Parathyroid adenoma (tissue), 2 donors: ENCODE results near the gene DPY30.
"Not testable (repeated sequence)": the region's sequence is repeated elsewhere in the genome, so short reads cannot be mapped to it uniquely, and the experiment has no call there.

Source experiments
- H2AFZ ChIP-seq: fragments of 300-600 bp; sonication (generic); one replicate; pipeline ENCODE4 v1.7.0; 2017; ENCODE audit warnings: antibody characterized with exemption, mild to moderate bottlenecking
- H3K27ac ChIP-seq: fragments of 300-600 bp; sonication (generic); one replicate; pipeline ENCODE4 v1.7.0; 2017
- H3K27me3 ChIP-seq: fragments of 300-600 bp; sonication (generic); one replicate; pipeline ENCODE4 v1.7.0; 2017; ENCODE audit warnings: low read length; ENCODE audit not compliant: control insufficient read depth, insufficient read depth
- H3K36me3 ChIP-seq: fragments of 300-600 bp; sonication (generic); one replicate; pipeline ENCODE4 v1.7.0; 2017; ENCODE audit warnings: low read length; ENCODE audit not compliant: control insufficient read depth, insufficient read depth
- H3K4me1 ChIP-seq: fragments of 300-600 bp; sonication (generic); one replicate; pipeline ENCODE4 v1.7.0; 2017; ENCODE audit warnings: control low read depth
- H3K4me2 ChIP-seq: fragments of 300-600 bp; sonication (generic); one replicate; pipeline ENCODE4 v1.7.0; 2017; ENCODE audit warnings: low read length
- H3K4me3 ChIP-seq: fragments of 300-600 bp; sonication (generic); one replicate; pipeline ENCODE4 v1.7.0; 2017; ENCODE audit warnings: low read depth, low read length
- H3K79me2 ChIP-seq: fragments of 300-600 bp; sonication (generic); one replicate; pipeline ENCODE4 v1.7.0; 2017; ENCODE audit warnings: control low read depth
- H3K9ac ChIP-seq: fragments of 300-600 bp; sonication (generic); one replicate; pipeline ENCODE4 v1.7.0; 2017; ENCODE audit warnings: mild to moderate bottlenecking
- H3K9me3 ChIP-seq: fragments of 300-600 bp; sonication (generic); one replicate; pipeline ENCODE4 v1.7.0; 2017; ENCODE audit warnings: low read length; ENCODE audit not compliant: control insufficient read depth
- TF ChIP-seq, protein P1 (sequence below): fragments of 300-600 bp; sonication (generic); IDR thresholded peaks from one replicate; pipeline ENCODE4 v1.7.0; 2017; ENCODE audit warnings: antibody characterized with exemption, mild to moderate bottlenecking
- donor health status: primary hyperparathyroidism.

Gene DPY30

DNA sequence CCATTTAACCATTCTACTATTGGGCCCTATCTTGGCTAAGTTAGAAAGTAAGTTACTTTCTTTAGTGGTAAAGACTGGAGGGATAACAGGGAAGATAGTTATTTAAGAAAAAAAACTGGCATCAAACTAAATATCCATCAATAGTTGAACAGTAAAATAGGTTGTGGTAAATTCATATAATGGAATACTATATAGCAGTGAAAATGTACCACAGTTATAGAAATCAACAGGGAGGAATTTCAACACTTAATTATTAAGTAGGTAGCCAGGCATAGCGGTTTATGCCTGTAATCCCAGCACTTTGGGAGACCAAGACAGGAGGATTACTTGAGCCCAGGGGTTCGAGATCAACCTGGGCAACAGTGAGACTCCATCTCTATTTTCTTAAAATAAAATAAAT is 20.7 kb upstream of the DPY30 start:
- Histone ChIP-seq H3K79me2 (peaks cover 5% of the 10 kb centered on the region), H3K4me1 (peaks cover 4% of the 10 kb centered on the region), H3K4me3 (no peak overlapping the region), H3K4me2 (no peak overlapping the region), H3K9me3 (no peaks in the 10 kb centered on the region), H3K27me3 (no peaks in the 10 kb centered on the region), H3K9ac (no peak overlapping the region), H2AFZ (no peak overlapping the region), H3K36me3 (no peaks in the 10 kb centered on the region), H3K27ac (no peak overlapping the region)
- TF ChIP-seq, protein P1, sequence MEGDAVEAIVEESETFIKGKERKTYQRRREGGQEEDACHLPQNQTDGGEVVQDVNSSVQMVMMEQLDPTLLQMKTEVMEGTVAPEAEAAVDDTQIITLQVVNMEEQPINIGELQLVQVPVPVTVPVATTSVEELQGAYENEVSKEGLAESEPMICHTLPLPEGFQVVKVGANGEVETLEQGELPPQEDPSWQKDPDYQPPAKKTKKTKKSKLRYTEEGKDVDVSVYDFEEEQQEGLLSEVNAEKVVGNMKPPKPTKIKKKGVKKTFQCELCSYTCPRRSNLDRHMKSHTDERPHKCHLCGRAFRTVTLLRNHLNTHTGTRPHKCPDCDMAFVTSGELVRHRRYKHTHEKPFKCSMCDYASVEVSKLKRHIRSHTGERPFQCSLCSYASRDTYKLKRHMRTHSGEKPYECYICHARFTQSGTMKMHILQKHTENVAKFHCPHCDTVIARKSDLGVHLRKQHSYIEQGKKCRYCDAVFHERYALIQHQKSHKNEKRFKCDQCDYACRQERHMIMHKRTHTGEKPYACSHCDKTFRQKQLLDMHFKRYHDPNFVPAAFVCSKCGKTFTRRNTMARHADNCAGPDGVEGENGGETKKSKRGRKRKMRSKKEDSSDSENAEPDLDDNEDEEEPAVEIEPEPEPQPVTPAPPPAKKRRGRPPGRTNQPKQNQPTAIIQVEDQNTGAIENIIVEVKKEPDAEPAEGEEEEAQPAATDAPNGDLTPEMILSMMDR = no peak

DNA sequence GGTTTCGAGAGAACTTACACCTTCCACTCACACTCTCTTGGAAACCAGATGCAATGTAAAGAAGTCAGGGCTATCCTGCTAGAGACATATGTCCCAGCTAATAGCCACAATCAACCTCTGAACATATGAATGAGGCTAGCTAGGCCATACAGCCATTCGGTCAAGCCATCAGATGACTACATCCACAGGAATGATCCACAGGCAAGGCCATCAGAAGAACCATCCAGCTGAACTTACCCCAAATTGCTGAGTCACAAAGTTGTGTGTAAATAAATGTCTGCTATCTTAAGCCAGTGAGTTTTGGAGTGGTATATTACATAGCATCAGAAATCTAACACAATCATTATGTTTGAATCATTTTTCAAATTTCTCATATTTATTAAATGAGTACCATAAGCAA is 18.5 kb upstream of the DPY30 start:
- Histone ChIP-seq H3K9ac (no peak overlapping the region), H3K36me3 (no peaks in the 10 kb centered on the region), H2AFZ (no peak overlapping the region), H3K4me3 (no peak overlapping the region), H3K4me1 (peaks cover 4% of the 10 kb centered on the region), H3K27ac (no peak overlapping the region), H3K79me2 (no peaks in the 10 kb centered on the region), H3K4me2 (no peak overlapping the region), H3K27me3 (no peaks in the 10 kb centered on the region), H3K9me3 (no peaks in the 10 kb centered on the region)
- TF ChIP-seq, protein P1 = no peak

DNA sequence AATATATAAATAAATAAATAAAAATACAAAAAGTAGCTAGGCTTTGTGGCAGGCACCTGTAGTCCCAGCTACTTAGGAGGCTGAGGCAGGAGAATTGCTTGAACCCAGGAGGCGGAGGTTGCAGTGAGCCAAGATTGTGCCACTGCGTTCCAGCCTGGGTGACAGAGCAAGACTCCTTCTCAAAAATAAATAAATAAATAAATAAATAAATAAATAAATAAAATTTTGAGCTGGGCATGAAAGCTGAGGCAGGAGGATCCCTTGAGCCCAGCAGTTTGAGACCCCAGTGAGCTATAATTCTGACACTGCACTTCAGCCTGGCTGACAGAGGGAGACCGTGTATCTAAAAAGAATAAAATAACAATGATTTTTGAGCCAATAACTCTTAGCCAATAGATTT is 15.0 kb upstream of the DPY30 start:
- H3K9me3 ChIP-seq, H3K27ac ChIP-seq, H3K79me2 ChIP-seq, H3K36me3 ChIP-seq, H3K4me3 ChIP-seq, H3K27me3 ChIP-seq, H2AFZ ChIP-seq, H3K9ac ChIP-seq, H3K4me1 ChIP-seq, H3K4me2 ChIP-seq: not testable (repeated sequence)

DNA sequence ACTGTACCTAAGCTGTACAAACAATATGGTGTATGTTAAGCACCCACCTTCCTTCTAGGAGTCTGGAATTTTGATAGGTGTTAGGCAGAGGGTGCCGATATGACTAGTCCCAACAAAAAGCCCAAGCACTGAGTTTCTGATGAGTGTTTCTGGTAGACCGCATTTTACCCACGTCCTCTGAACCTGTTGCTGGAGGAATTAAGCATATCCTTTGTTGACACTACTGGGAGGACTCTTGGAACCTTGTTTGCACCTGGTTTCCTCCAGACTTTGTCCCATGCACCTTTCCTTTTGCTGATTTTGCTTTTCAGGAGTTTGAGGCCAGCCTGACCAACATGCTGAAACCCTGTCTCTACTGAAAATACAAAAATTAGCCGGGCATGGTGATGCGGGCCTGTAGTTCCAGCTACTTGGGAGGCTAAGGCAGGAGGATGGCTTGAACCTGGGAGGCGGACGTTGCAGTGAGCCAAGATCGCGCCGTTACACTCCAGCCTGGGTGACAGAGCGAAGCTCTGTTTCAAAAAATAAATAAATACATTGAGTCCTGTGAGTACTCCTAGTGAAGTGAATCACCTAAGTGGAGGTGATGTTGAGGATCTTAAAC is 12.3 kb upstream of the DPY30 start:
- Histone ChIP-seq H3K9me3 (no peaks in the 10 kb centered on the region), H3K36me3 (no peaks in the 10 kb centered on the region), H3K4me3 (no peak overlapping the region), H2AFZ (no peak overlapping the region), H3K27me3 (no peaks in the 10 kb centered on the region), H3K79me2 (no peaks in the 10 kb centered on the region), H3K9ac (no peak overlapping the region), H3K4me2 (no peak overlapping the region), H3K27ac (no peak overlapping the region), H3K4me1 (no peaks in the 10 kb centered on the region)
- TF ChIP-seq, protein P1 = no peak

DNA sequence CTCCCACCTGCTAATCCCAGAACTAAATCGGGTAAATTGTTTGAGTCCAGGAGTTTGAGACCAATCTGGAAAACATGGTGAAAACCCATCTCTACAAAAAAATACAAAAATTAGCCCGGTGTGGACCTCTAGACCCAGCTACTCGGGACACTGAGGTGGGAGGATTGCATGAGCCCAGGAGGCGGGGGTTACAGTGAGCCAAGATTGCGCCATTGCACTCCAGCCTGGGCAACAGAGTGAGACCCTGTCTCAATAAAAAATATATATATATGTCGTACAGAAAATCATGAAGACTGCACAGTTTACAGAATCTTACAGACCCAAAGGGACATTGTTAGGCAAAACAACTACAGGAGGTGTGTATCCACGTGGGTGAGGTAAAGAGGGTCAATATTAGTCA is 4.0 kb upstream of the DPY30 start:
- Histone ChIP-seq H3K79me2 (no peaks in the 10 kb centered on the region), H3K4me1 (peaks cover 4% of the 10 kb centered on the region), H3K27me3 (no peaks in the 10 kb centered on the region), H2AFZ (no peak overlapping the region), H3K9me3 (no peaks in the 10 kb centered on the region), H3K9ac (no peak overlapping the region), H3K4me3 (no peak overlapping the region), H3K27ac (no peak overlapping the region), H3K4me2 (no peak overlapping the region), H3K36me3 (no peaks in the 10 kb centered on the region)
- TF ChIP-seq, protein P1 = no peak

DNA sequence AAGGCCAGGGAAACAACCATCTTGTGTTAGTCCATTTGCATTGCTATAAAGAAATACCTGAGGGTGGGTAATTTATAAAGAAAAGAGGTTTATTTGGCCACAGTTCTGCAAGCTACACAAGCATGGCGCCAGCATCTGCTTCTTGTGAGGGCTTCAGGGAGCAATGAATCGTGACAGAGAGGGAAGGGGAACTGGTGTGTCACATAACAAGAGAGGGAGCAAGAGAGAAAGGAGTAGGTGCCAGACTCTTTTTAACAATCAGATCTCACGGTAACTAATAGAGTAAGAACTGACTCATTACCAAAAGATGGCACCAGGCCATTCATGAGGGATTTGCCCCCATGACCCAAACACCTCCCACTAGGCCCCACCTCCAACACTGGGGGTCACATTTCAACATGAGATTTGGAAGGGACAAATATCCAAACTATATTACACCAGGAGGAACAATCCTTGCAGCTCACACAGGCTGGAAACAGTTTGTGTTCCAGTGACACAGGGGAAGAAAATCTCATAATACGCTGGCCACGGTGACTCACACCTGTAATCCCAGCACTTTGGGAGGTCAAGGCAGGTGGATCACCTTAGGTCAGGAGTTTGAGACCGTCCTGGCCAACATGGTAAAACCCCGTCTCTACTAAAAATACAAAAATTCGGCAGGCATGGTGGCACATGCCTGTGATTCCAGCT is 5.3 kb downstream of the DPY30 start:
- not testable (repeated sequence) for H3K4me2 ChIP-seq, H3K4me3 ChIP-seq, H2AFZ ChIP-seq, H3K9ac ChIP-seq, H3K9me3 ChIP-seq, H3K27me3 ChIP-seq, H3K36me3 ChIP-seq, H3K27ac ChIP-seq, H3K4me1 ChIP-seq
- peaks cover 29% of the 10 kb centered on the region for H3K79me2 ChIP-seq

DNA sequence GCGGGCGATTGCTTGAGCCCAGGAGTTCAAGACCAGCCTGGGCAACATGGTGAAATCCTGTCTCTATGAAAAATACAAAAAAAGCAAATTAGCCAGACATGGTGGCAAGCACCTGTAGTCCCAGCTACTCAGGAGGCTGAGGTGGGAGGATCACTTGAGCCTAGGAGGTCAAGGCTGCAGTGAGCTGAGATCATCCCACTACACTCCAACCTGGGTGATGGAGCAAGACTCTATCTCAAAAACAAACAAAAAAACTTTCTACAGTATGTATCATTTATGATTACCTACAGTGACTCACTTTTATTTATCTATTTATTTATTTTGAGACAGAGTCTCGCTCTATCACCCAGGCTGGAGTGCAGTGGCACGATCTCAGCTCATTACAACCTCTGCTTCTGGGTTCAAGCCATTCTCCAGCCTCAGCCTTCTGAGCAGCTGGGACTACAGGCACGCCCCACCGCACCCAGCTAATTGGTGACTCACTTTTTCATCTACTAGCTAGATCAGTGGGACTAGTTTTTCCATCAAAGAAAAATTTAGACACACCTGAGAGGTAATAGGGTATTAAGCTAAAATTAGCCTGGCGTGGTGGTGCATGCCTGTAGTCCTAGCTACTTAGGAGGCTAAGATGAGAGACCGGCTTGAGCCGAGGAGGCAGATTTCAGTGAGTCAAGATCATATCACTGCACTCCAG is 20.7 kb downstream of the DPY30 start:
- H3K27ac ChIP-seq, H3K4me2 ChIP-seq, H3K9ac ChIP-seq, H3K27me3 ChIP-seq, H3K79me2 ChIP-seq, H3K4me3 ChIP-seq, H3K4me1 ChIP-seq, H3K36me3 ChIP-seq, H3K9me3 ChIP-seq, H2AFZ ChIP-seq: not testable (repeated sequence)
